C4-2B (cell line): ENCODE measurements around the gene NAPB.

Experiments used
- H3K27ac ChIP-seq: fragments of 450-650 bp; 2 replicates; pipeline ENCODE4 v1.5.1; 2017
- CTCF ChIP-seq: fragments of 450-650 bp; conservative IDR thresholded peaks from 2 replicates; pipeline ENCODE4 v1.5.1; 2017; ENCODE audit warnings: mild to moderate bottlenecking
- ZFX ChIP-seq: fragments of 450-650 bp; IDR thresholded peaks from 2 replicates; pipeline ENCODE4 v1.6.1; 2017

NAPB gene

GRCh38 chr20:23371496-23371895, 49.8 kb downstream of the NAPB start:
- TF ChIP-seq CTCF (no peak), ZFX (no peak)
- no peak overlapping the region for H3K27ac ChIP-seq

- no peak overlapping the region for H3K27ac ChIP-seq
- no peak for TF ChIP-seq CTCF
- TF ChIP-seq ZFX, result no peak
Measured at GRCh38 chr20:23370873-23371272, 50.4 kb downstream of the NAPB start.

- H3K27ac ChIP-seq, result no peak overlapping the region
- TF ChIP-seq CTCF (no peak), ZFX (no peak)
Measured at GRCh38 chr20:23370274-23370673, 51.0 kb downstream of the NAPB start.

GRCh38 chr20:23369072-23369823, 52.0 kb downstream of the NAPB start:
- no peak overlapping the region for H3K27ac ChIP-seq
- no peak for TF ChIP-seq CTCF

GRCh38 chr20:23368316-23369071, 52.8 kb downstream of the NAPB start:
- TF ChIP-seq CTCF, result no peak
- no peak for TF ChIP-seq ZFX
- H3K27ac ChIP-seq, result no peak overlapping the region

GRCh38 chr20:23367770-23368169, 53.5 kb downstream of the NAPB start:
- no peak for TF ChIP-seq CTCF
- TF ChIP-seq ZFX, result no peak
- no peak overlapping the region for H3K27ac ChIP-seq

GRCh38 chr20:23366384-23366783, 54.9 kb downstream of the NAPB start:
- TF ChIP-seq ZFX (no peak), CTCF (no peak)
- H3K27ac ChIP-seq, result no peak overlapping the region
